ENCODE data around the gene EBF3.

Gene EBF3

GRCh38 chr10:129842031-129842430 is 122.0 kb downstream of the EBF3 start:
- Histone ChIP-seq H3K4me1 (no peaks in the 10 kb centered on the region), H3K9me3 (no peaks in the 10 kb centered on the region), H3K27me3 (no peaks in the 10 kb centered on the region), H3K27ac (no peak overlapping the region), H3K36me3 (peaks cover 5 to 42% (median 30%) of the 10 kb centered on the region in 3 donors), H3K4me3 (no peak overlapping the region)
- TF ChIP-seq CTCF (IDR thresholded peaks at IDR 0.05) = no peak
- intact Hi-C loops (cut with DNase I; ENCODE audit: low total_unique reads) = no loop called here
- DNase-seq = no peak

GRCh38 chr10:129841590-129841989 is 122.5 kb downstream of the EBF3 start:
- intact Hi-C loops (cut with DNase I; ENCODE audit: low total_unique reads) = no loop called here
- Histone ChIP-seq H3K27ac (no peak overlapping the region), H3K4me1 (no peaks in the 10 kb centered on the region), H3K9me3 (no peaks in the 10 kb centered on the region), H3K36me3 (peaks cover 5 to 42% (median 30%) of the 10 kb centered on the region in 3 donors), H3K27me3 (no peaks in the 10 kb centered on the region), H3K4me3 (no peak overlapping the region)
- TF ChIP-seq CTCF (IDR thresholded peaks at IDR 0.05) = no peak
- no peak for DNase-seq

- Histone ChIP-seq H3K27ac (no peak overlapping the region), H3K4me3 (no peak overlapping the region), H3K36me3 (peaks cover 5 to 42% (median 30%) of the 10 kb centered on the region in 3 donors), H3K9me3 (no peaks in the 10 kb centered on the region), H3K4me1 (no peaks in the 10 kb centered on the region), H3K27me3 (no peaks in the 10 kb centered on the region)
- no peak for TF ChIP-seq CTCF (IDR thresholded peaks at IDR 0.05)
- no peak for DNase-seq
- intact Hi-C loops (cut with DNase I; ENCODE audit: low total_unique reads) = no loop called here
These were observed 123.0 kb downstream of the EBF3 start for GRCh38 chr10:129841071-129841470.

- no peak for TF ChIP-seq CTCF (IDR thresholded peaks at IDR 0.05)
- Histone ChIP-seq H3K27me3 (no peaks in the 10 kb centered on the region), H3K4me1 (no peaks in the 10 kb centered on the region), H3K27ac (no peak overlapping the region), H3K36me3 (peaks cover 5 to 42% (median 30%) of the 10 kb centered on the region in 3 donors), H3K9me3 (no peaks in the 10 kb centered on the region), H3K4me3 (no peak overlapping the region)
- DNase-seq = no peak
- intact Hi-C loops (cut with DNase I; ENCODE audit: low total_unique reads) = no loop called here
These were observed 123.9 kb downstream of the EBF3 start for GRCh38 chr10:129840196-129840590.

- TF ChIP-seq CTCF (IDR thresholded peaks at IDR 0.05) = no peak
These were observed 124.5 kb downstream of the EBF3 start for GRCh38 chr10:129839285-129840195.

More at GRCh38 chr10:129839285-129840195, 124.5 kb downstream of the EBF3 start:
- Histone ChIP-seq H3K4me3 (no peak overlapping the region), H3K9me3 (no peaks in the 10 kb centered on the region), H3K4me1 (no peaks in the 10 kb centered on the region), H3K27me3 (no peaks in the 10 kb centered on the region), H3K36me3 (peaks cover 5 to 42% (median 30%) of the 10 kb centered on the region in 3 donors), H3K27ac (no peak overlapping the region)
- intact Hi-C loops (cut with DNase I; ENCODE audit: low total_unique reads) = no loop called here
- DNase-seq = no peak

Data from tibial artery (tissue), 4 donors.